ENCODE measurements around the gene SMCO2.

The SMCO2 gene

DNA sequence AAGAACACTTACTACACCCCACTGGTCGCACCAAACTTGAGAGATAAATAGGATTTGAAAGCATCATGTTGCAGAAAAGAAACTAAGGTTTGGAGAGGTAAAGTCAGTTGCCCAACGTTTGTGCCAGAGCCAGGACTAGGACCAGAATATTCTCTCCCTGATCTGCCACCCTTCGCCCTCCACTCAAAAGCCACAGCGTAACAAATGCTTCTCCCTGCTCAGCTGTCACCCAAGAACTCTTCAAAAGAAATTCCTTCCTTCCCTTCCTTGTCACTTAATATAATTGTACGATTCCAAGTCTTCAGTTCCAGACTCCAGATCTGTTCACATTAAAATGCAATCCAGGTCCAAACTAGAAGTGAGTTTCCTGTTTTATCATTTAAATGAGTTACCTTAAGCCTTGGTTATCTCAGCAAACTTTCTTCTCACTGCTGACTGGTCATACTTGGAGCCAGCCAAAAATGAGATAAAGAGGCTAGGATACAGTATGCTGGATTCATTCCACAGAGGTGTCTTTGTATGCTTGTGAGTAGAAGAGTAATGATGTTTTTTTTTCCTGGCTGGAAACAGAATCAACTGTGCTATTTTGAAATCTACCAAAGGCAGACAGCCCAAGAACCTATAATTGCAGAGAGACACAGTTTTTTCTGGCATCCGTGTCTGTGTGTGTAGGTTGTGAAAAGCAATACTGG, 64.6 kb downstream of the SMCO2 start:
- Histone ChIP-seq H3K9ac (ENCODE audit: low read length) (no peak overlapping the region), H3K9me2 (replicated peaks; ENCODE audit: insufficient read depth, low read length) (no peaks in the 10 kb centered on the region), H3K27me3 (ENCODE audit: low read length) (no peaks in the 10 kb centered on the region), H4K20me1 (ENCODE audit: low read depth, low read length) (no peaks in the 10 kb centered on the region), H3K4me3 (ENCODE audit: insufficient read depth, low read length, poor library complexity, severe bottlenecking) (no peak overlapping the region), H3K27ac (ENCODE audit: low read depth, low read length) (no peak overlapping the region), H3K79me2 (ENCODE audit: insufficient read depth, low read length) (no peaks in the 10 kb centered on the region), H3K4me2 (ENCODE audit: low read depth, low read length, poor library complexity, severe bottlenecking) (no peak overlapping the region), H3F3A (ENCODE audit: insufficient read depth) (no peaks in the 10 kb centered on the region), H3K36me3 (ENCODE audit: low read length) (no peaks in the 10 kb centered on the region), H2AFZ (ENCODE audit: low read depth, low read length, severe bottlenecking) (no peak overlapping the region), H3K9me3 (ENCODE audit: insufficient read depth, low read length) (no peaks in the 10 kb centered on the region)
- TF ChIP-seq EZH2phosphoT487 (conservative IDR thresholded peaks at IDR 0.05; ENCODE audit: low read length) = no peak
- TF ChIP-seq, protein P1, sequence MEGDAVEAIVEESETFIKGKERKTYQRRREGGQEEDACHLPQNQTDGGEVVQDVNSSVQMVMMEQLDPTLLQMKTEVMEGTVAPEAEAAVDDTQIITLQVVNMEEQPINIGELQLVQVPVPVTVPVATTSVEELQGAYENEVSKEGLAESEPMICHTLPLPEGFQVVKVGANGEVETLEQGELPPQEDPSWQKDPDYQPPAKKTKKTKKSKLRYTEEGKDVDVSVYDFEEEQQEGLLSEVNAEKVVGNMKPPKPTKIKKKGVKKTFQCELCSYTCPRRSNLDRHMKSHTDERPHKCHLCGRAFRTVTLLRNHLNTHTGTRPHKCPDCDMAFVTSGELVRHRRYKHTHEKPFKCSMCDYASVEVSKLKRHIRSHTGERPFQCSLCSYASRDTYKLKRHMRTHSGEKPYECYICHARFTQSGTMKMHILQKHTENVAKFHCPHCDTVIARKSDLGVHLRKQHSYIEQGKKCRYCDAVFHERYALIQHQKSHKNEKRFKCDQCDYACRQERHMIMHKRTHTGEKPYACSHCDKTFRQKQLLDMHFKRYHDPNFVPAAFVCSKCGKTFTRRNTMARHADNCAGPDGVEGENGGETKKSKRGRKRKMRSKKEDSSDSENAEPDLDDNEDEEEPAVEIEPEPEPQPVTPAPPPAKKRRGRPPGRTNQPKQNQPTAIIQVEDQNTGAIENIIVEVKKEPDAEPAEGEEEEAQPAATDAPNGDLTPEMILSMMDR (IDR thresholded peaks at IDR 0.05; ENCODE audit: insufficient read depth, low read length, poor library complexity, severe bottlenecking) = no peak

DNA sequence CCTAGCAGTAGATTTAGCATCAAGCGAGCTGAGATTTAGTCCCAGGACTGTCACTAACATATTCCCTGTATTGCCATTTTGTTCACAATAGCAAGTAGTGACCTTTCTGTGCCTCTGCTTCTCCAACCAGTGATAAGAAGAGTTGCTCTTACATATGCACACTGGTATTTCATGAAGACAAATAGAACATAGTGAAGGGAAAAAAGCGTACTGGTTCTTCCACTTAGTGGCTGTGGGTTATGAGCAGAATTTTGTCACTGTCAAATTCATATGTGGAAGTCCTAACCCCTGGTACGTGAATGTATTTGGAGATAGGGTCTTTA, 65.1 kb downstream of the SMCO2 start:
- Histone ChIP-seq H3K4me3 (ENCODE audit: insufficient read depth, low read length, poor library complexity, severe bottlenecking) (no peak overlapping the region), H4K20me1 (ENCODE audit: low read depth, low read length) (no peaks in the 10 kb centered on the region), H3K9me2 (replicated peaks; ENCODE audit: insufficient read depth, low read length) (no peaks in the 10 kb centered on the region), H3K9me3 (ENCODE audit: insufficient read depth, low read length) (no peaks in the 10 kb centered on the region), H3K27ac (ENCODE audit: low read depth, low read length) (no peak overlapping the region), H3K4me2 (ENCODE audit: low read depth, low read length, poor library complexity, severe bottlenecking) (no peak overlapping the region), H3F3A (ENCODE audit: insufficient read depth) (no peaks in the 10 kb centered on the region), H3K36me3 (ENCODE audit: low read length) (no peaks in the 10 kb centered on the region), H3K27me3 (ENCODE audit: low read length) (no peaks in the 10 kb centered on the region), H2AFZ (ENCODE audit: low read depth, low read length, severe bottlenecking) (no peak overlapping the region), H3K9ac (ENCODE audit: low read length) (no peak overlapping the region), H3K79me2 (ENCODE audit: insufficient read depth, low read length) (no peaks in the 10 kb centered on the region)
- TF ChIP-seq EZH2phosphoT487 (conservative IDR thresholded peaks at IDR 0.05; ENCODE audit: low read length) = no peak
- TF ChIP-seq, protein P1 (IDR thresholded peaks at IDR 0.05; ENCODE audit: insufficient read depth, low read length, poor library complexity, severe bottlenecking) = no peak

DNA sequence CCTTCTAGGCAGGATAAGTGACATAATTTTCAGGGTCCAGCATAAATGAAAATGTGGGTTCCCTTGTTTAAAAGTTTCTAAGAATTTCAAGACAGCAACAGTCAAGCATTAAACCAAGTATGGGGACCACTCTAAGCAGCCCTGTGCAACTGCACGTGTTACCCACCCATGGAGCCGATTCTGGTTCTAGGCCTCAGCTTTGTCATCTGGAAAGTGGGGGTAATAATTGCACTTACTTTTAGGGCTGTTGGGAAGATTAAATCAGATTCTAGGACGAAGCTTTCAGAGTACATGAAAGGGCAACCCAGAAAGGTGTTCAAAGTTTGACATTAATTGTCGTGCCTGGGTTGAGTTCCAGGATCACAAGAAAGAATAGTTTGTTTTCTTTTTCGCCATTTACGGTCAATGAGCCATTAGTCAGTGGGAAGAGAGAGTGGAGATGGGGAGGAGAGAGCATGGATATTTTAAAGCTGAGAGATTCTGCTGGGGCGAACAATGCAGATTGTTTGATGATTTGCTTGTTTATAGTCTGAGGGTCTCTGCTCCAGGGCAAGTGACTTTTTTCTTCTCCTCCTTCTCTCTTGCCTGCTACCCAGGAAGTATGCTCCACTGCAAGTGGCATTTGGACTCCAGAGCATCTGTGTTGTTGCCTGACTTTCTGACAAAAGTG, 66.8 kb downstream of the SMCO2 start:
- Histone ChIP-seq H3F3A (ENCODE audit: insufficient read depth) (no peaks in the 10 kb centered on the region), H3K9me3 (ENCODE audit: insufficient read depth, low read length) (no peaks in the 10 kb centered on the region), H3K4me2 (ENCODE audit: low read depth, low read length, poor library complexity, severe bottlenecking) (no peak overlapping the region), H3K9ac (ENCODE audit: low read length) (no peak overlapping the region), H3K9me2 (replicated peaks; ENCODE audit: insufficient read depth, low read length) (no peaks in the 10 kb centered on the region), H3K79me2 (ENCODE audit: insufficient read depth, low read length) (no peaks in the 10 kb centered on the region), H3K27ac (ENCODE audit: low read depth, low read length) (no peak overlapping the region), H4K20me1 (ENCODE audit: low read depth, low read length) (no peaks in the 10 kb centered on the region), H3K36me3 (ENCODE audit: low read length) (no peaks in the 10 kb centered on the region), H3K27me3 (ENCODE audit: low read length) (no peaks in the 10 kb centered on the region), H2AFZ (ENCODE audit: low read depth, low read length, severe bottlenecking) (no peak overlapping the region), H3K4me3 (ENCODE audit: insufficient read depth, low read length, poor library complexity, severe bottlenecking) (no peak overlapping the region)
- no peak for TF ChIP-seq EZH2phosphoT487 (conservative IDR thresholded peaks at IDR 0.05; ENCODE audit: low read length)
- TF ChIP-seq, protein P1 (IDR thresholded peaks at IDR 0.05; ENCODE audit: insufficient read depth, low read length, poor library complexity, severe bottlenecking) = no peak
